Measurements from ENCODE around the gene CDC25A.

DNA sequence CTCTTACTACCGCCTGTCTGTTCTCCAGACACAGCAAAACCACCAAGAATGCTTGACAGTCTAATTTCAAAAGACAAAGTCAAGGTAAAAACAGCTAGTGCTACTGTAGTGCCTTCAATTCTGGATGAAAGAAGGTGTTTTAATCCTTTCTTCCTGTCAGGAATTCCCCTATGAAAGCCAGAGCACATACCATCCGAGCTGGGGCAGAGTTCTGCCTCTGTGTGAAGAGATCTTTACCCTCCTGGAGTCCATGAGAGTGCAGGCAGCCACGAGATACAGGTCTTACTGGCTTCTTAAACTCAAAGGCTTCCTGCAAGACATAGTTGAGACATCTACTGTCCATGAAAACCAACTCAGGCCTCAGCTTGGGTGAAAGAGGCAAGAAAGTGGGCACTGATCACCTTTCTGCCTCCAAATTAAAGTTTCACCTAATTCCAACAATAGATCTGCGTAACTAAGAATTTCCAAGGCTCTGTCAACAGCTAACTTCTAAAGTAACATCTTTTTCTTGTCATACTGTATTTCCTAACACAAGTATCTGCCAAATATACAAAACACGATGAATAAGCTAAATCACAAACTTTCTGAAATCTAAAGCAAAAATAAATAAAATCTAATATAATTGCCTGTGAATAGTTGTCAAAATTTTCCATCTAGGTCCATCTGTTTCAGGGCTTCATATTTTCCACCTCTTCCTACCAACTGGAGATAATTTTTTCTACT, 7.5 kb downstream of the CDC25A start:
- TF ChIP-seq, protein P1, sequence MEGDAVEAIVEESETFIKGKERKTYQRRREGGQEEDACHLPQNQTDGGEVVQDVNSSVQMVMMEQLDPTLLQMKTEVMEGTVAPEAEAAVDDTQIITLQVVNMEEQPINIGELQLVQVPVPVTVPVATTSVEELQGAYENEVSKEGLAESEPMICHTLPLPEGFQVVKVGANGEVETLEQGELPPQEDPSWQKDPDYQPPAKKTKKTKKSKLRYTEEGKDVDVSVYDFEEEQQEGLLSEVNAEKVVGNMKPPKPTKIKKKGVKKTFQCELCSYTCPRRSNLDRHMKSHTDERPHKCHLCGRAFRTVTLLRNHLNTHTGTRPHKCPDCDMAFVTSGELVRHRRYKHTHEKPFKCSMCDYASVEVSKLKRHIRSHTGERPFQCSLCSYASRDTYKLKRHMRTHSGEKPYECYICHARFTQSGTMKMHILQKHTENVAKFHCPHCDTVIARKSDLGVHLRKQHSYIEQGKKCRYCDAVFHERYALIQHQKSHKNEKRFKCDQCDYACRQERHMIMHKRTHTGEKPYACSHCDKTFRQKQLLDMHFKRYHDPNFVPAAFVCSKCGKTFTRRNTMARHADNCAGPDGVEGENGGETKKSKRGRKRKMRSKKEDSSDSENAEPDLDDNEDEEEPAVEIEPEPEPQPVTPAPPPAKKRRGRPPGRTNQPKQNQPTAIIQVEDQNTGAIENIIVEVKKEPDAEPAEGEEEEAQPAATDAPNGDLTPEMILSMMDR (IDR thresholded peaks at IDR 0.05), result no peak
- TF ChIP-seq POLR2A (IDR thresholded peaks at IDR 0.05) (no peak), EP300 (IDR thresholded peaks at IDR 0.05) (no peak), POLR2AphosphoS5 (IDR thresholded peaks at IDR 0.05) (no peak)
